Upper lobe of left lung (tissue), 4 donors: ENCODE data around the gene ZNF219.

Source experiments
- EP300 ChIP-seq, 4 donors: sonication (generic); formaldehyde crosslinking; IDR thresholded peaks; one replicate each; pipeline ENCODE4 v1.5.1; 2017; ENCODE audit warnings: antibody characterized with exemption in 4 of 4, control low read depth in 2 of 4
- POLR2A ChIP-seq, 4 donors: fragments of 450-650 bp; IDR thresholded peaks; one replicate each; pipeline ENCODE4 v1.5.1; 2016 to 2017; ENCODE audit warnings: antibody characterized with exemption in 4 of 4, mild to moderate bottlenecking in 2 of 4
- POLR2AphosphoS5 ChIP-seq, 2 donors: sonication (generic); formaldehyde crosslinking; IDR thresholded peaks; one replicate each; pipeline ENCODE4 v1.5.1; 2017; ENCODE audit warnings: antibody characterized with exemption in 2 of 2
- TF ChIP-seq, protein P1 (sequence below), 6 experiments: fragments of 450-650 bp in 4 of 6; fragments of 200-600 bp in 2 of 6; sonication (generic) in 2 of 6; IDR thresholded peaks; one replicate each; pipeline ENCODE4 v1.5.1; 2016 to 2019; ENCODE audit warnings: antibody characterized with exemption in 6 of 6

DNA sequence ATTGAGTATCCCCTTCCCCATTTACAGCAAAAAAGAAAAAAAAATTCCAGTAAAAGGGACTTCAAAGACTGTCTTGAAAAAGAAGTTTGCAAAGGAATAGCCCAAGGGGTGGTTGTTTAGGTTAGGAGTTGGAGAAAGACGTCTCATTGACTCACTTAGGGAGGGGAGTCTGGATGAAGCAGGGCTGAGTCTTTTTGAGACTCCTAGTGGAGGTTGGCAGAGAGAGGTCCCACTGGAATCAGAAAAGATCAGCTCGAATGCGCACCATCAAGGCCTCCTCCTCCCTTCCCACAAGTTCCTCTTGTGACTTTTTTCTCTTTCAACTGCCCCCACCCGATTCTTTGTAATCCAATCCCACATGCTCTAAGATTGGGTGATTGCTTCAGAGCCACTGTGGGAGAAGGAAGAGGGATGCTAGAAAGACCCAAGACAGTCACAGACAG is 26.4 kb downstream of the ZNF219 start:
- TF ChIP-seq, protein P1, sequence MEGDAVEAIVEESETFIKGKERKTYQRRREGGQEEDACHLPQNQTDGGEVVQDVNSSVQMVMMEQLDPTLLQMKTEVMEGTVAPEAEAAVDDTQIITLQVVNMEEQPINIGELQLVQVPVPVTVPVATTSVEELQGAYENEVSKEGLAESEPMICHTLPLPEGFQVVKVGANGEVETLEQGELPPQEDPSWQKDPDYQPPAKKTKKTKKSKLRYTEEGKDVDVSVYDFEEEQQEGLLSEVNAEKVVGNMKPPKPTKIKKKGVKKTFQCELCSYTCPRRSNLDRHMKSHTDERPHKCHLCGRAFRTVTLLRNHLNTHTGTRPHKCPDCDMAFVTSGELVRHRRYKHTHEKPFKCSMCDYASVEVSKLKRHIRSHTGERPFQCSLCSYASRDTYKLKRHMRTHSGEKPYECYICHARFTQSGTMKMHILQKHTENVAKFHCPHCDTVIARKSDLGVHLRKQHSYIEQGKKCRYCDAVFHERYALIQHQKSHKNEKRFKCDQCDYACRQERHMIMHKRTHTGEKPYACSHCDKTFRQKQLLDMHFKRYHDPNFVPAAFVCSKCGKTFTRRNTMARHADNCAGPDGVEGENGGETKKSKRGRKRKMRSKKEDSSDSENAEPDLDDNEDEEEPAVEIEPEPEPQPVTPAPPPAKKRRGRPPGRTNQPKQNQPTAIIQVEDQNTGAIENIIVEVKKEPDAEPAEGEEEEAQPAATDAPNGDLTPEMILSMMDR (IDR thresholded peaks at IDR 0.05), result no peak
- TF ChIP-seq POLR2A (IDR thresholded peaks at IDR 0.05) (no peak), POLR2AphosphoS5 (IDR thresholded peaks at IDR 0.05) (no peak), EP300 (IDR thresholded peaks at IDR 0.05) (no peak)
